SU-DHL-6 (cell line): Measurements from ENCODE around the gene CFAP97D2.

Experiments used
- CTCF ChIP-seq: fragments of 200-600 bp; sonication (generic); IDR thresholded peaks from one replicate; pipeline ENCODE4 v1.5.1; 2017; ENCODE audit warnings: antibody characterized with exemption, mild to moderate bottlenecking, low read length, moderate library complexity; ENCODE audit not compliant: insufficient read depth, poor library complexity, severe bottlenecking
- EZH2phosphoT487 ChIP-seq: fragments of 200-600 bp; sonication (generic), shearing (Covaris generic); conservative IDR thresholded peaks from 2 replicates; pipeline ENCODE4 v1.6.1; 2018; ENCODE audit warnings: mild to moderate bottlenecking, antibody characterized with exemption, low read length, moderate library complexity, mixed read lengths

GRCh38 chr13:114261328-114261965 is 82.4 kb downstream of the CFAP97D2 start:
- TF ChIP-seq CTCF (no peak), EZH2phosphoT487 (no peak)
